NCI-H82 (cell line): ENCODE results near the gene ADM.

Experiments
- DNase-seq: peaks from one replicate; lab custom pipeline; 2025; lab: John Stamatoyannopoulos, UW

ADM gene

GRCh38 chr11:10310301-10310841 is 5.5 kb downstream of the ADM start:
- DNase-seq, result no peak

- DNase-seq, result no peak
Measured at GRCh38 chr11:10311802-10312201, 6.9 kb downstream of the ADM start.

GRCh38 chr11:10314199-10315072 is 9.6 kb downstream of the ADM start:
- DNase-seq, result peak; percentile 24

GRCh38 chr11:10315083-10315482 is 10.2 kb downstream of the ADM start:
- DNase-seq, result no peak

GRCh38 chr11:10317151-10317755 is 12.4 kb downstream of the ADM start:
- no peak for DNase-seq

GRCh38 chr11:10317776-10318526 is 13.1 kb downstream of the ADM start:
- DNase-seq, result no peak

- DNase-seq, result no peak
Measured at GRCh38 chr11:10318527-10318802, 13.6 kb downstream of the ADM start.

GRCh38 chr11:10319702-10320558 is 15.1 kb downstream of the ADM start:
- no peak for DNase-seq

- DNase-seq, result no peak
Measured at GRCh38 chr11:10320736-10321465, 16.0 kb downstream of the ADM start.

GRCh38 chr11:10322401-10322800 is 17.5 kb downstream of the ADM start:
- no peak for DNase-seq

GRCh38 chr11:10322830-10323792 is 18.2 kb downstream of the ADM start:
- peak; percentile 70 for DNase-seq

- no peak for DNase-seq
Measured at GRCh38 chr11:10323793-10324170, 18.9 kb downstream of the ADM start.

- no peak for DNase-seq
Measured at GRCh38 chr11:10324474-10324873, 19.6 kb downstream of the ADM start.

- no peak for DNase-seq
Measured at GRCh38 chr11:10325277-10326011, 20.6 kb downstream of the ADM start.

GRCh38 chr11:10326012-10326964 is 21.4 kb downstream of the ADM start:
- no peak for DNase-seq

- DNase-seq, result no peak
Measured at GRCh38 chr11:10327254-10327653, 22.4 kb downstream of the ADM start.

- no peak for DNase-seq
Measured at GRCh38 chr11:10328314-10329098, 23.6 kb downstream of the ADM start.
